ENCODE data around the gene PAPOLA. TPM values are rescaled to one million over a fixed set of nuclear protein-coding genes. Genes with fewer than 3 reads are reported as not detected.

Gene PAPOLA
- total RNA-seq, 2 experiments from 2014 or later, result 162 to 181 TPM

GRCh38 chr14:96536807-96537206 lies 34.6 kb downstream of the PAPOLA start:
- intact Hi-C loops (cut with micrococcal nuclease), result loop anchor here (5.0 kb wide), 1 partner anchor 35 kb away; the partner anchor contains the start of gene PAPOLA
- no peak overlapping the region for H3K4me3 Mint-ChIP-seq
- no peaks in the 10 kb centered on the region for H3K27me3 Mint-ChIP-seq (ENCODE audit: low read depth)
- H3K27ac Mint-ChIP-seq, result peak overlapping the region; percentile 11
- H3K9me3 Mint-ChIP-seq, result no peaks in the 10 kb centered on the region
- peaks cover 17% of the 10 kb centered on the region for H3K4me1 Mint-ChIP-seq (ENCODE audit: low read depth)
- DNase-seq, result no peak
- H3K36me3 Mint-ChIP-seq (ENCODE audit: low read depth), result peaks cover 20% of the 10 kb centered on the region
- CTCF ChIA-PET, result interaction anchor here (0.6 kb wide), 1 partner anchor 178 kb away, joined by 3 read pairs; no protein-coding TSS in a partner anchor

DNA sequence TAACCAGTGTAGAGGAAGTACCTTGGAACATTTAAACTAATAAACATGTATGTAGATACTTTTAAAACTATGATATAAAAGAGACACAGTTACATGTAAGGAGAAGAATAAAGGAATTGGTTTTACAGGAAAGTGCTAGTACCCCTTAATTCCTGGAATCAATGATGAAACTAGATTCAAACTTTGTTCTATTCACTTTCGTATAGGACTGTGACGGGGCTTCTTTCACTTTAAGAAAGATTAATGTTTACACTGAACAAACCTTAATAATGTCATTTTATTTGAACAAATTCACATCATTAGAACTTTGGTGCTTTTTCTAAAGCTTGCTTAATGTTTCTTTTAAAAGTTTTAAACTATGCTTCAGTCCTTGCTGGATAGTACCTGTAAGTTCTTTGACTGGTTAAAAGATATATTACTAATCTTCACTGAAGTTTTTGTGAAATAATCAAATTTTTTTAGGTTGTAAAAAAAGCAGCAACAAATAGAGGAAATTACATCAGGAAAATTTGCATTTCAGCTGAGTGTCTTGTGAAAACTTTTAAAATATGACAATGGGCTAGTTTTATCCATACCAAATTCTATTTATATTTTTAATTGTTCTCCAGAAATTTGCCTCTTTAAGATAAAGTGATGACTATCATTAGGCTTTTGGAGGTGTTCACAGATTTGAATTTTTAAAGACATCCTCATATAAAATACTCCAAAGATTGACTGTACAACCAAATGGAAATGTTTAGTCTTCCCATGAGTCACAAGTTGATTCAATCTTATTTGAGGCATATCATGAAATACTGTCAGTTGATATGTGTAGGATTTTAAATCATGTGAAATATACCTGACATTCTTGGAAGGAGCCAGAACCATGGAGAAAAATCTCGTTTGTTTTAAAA lies 36.2 kb downstream of the PAPOLA start:
- intact Hi-C loops (cut with micrococcal nuclease), result loop anchor here (5.0 kb wide), 1 partner anchor 36 kb away; the partner anchor contains the start of gene PAPOLA
- DNase-seq, result no peak
- CTCF ChIA-PET, result no interaction called here
- H3K4me3 Mint-ChIP-seq, result no peak overlapping the region
- no peaks in the 10 kb centered on the region for H3K27me3 Mint-ChIP-seq (ENCODE audit: low read depth)
- peak overlapping the region; percentile 56 for H3K27ac Mint-ChIP-seq
- no peaks in the 10 kb centered on the region for H3K9me3 Mint-ChIP-seq
- H3K36me3 Mint-ChIP-seq (ENCODE audit: low read depth), result peaks cover 14% of the 10 kb centered on the region
- H3K4me1 Mint-ChIP-seq (ENCODE audit: low read depth), result peaks cover 17% of the 10 kb centered on the region

GRCh38 chr14:96538990-96539317 lies 36.8 kb downstream of the PAPOLA start:
- CTCF ChIA-PET, result no interaction called here
- intact Hi-C loops (cut with micrococcal nuclease), result loop anchor here (5.0 kb wide), 1 partner anchor 37 kb away; the partner anchor contains the start of gene PAPOLA
- H3K27ac Mint-ChIP-seq, result no peak overlapping the region

GRCh38 chr14:96554315-96554910 lies 52.2 kb downstream of the PAPOLA start:
- CTCF ChIA-PET, result interaction anchor here (0.7 kb wide), 1 partner anchor 588 kb away, joined by 3 read pairs; no protein-coding TSS in a partner anchor
- DNase-seq, result no peak
- intact Hi-C loops (cut with micrococcal nuclease), result no loop called here
- Mint-ChIP-seq H3K27ac (peak overlapping the region; percentile 27), H3K27me3 (ENCODE audit: low read depth) (no peaks in the 10 kb centered on the region), H3K36me3 (ENCODE audit: low read depth) (peaks cover 36% of the 10 kb centered on the region), H3K4me3 (no peak overlapping the region), H3K4me1 (ENCODE audit: low read depth) (peaks cover 5% of the 10 kb centered on the region), H3K9me3 (no peaks in the 10 kb centered on the region)

More at GRCh38 chr14:96538990-96539317, 36.8 kb downstream of the PAPOLA start:
- no peaks in the 10 kb centered on the region for H3K9me3 Mint-ChIP-seq
- no peak for DNase-seq
- peaks cover 17% of the 10 kb centered on the region for H3K4me1 Mint-ChIP-seq (ENCODE audit: low read depth)
- no peaks in the 10 kb centered on the region for H3K27me3 Mint-ChIP-seq (ENCODE audit: low read depth)
- H3K4me3 Mint-ChIP-seq, result no peak overlapping the region
- peaks cover 14% of the 10 kb centered on the region for H3K36me3 Mint-ChIP-seq (ENCODE audit: low read depth)

DNA sequence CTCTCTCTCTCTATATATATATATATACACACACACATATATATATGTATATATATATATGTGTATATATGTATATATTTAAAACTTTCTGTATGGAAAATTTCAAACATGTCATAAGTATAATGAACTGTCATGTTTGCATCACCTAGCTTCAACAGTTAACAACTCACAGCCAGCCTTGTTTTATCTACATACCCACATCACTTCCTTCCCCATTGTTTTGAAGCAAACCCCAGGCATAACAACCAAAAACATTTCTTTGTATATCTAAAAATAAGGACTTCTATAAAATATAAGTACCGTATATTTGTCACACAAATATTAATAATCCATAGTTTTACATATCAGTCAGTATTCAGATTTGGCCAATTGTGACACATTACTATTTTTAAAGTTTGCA lies 57.4 kb downstream of the PAPOLA start:
- peaks cover under 1% of the 10 kb centered on the region for H3K4me1 Mint-ChIP-seq (ENCODE audit: low read depth)
- H3K36me3 Mint-ChIP-seq (ENCODE audit: low read depth), result peaks cover 24% of the 10 kb centered on the region
- intact Hi-C loops (cut with micrococcal nuclease), result no loop called here
- no peak overlapping the region for H3K27ac Mint-ChIP-seq
- no peaks in the 10 kb centered on the region for H3K27me3 Mint-ChIP-seq (ENCODE audit: low read depth)
- CTCF ChIA-PET, result interaction anchor here (0.9 kb wide), 1 partner anchor 30 kb away, joined by 3 read pairs; no protein-coding TSS in a partner anchor
- H3K4me3 Mint-ChIP-seq, result no peak overlapping the region
- no peaks in the 10 kb centered on the region for H3K9me3 Mint-ChIP-seq
- no peak for DNase-seq

GRCh38 chr14:96564389-96564788 lies 62.2 kb downstream of the PAPOLA start:
- no peak overlapping the region for H3K27ac Mint-ChIP-seq
- H3K4me1 Mint-ChIP-seq (ENCODE audit: low read depth), result no peaks in the 10 kb centered on the region
- CTCF ChIA-PET, result no interaction called here
- H3K36me3 Mint-ChIP-seq (ENCODE audit: low read depth), result peaks cover 22% of the 10 kb centered on the region
- no peaks in the 10 kb centered on the region for H3K9me3 Mint-ChIP-seq
- H3K27me3 Mint-ChIP-seq (ENCODE audit: low read depth), result no peaks in the 10 kb centered on the region
- intact Hi-C loops (cut with micrococcal nuclease), result no loop called here
- DNase-seq, result no peak
- no peak overlapping the region for H3K4me3 Mint-ChIP-seq

DNA sequence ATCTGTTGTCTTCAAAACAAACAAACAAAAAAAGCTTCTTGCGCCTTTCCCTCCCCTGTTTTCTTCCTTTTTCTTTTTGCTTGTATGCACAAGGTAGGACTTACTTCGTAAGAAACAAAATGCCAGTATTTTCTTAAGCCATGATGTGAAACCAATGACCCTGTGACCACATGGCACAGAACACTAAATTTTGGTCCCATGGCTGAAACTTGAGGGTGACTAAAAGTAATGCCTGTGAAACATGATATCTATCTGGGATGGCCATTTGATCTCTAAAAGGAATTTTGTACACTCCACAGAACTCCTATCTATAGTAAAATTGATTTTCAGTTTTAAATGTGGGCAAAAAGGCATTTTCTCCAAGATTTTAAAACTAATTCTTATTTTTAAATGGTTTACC lies 63.6 kb downstream of the PAPOLA start:
- CTCF ChIA-PET, result interaction anchor here (0.8 to 1.5 kb wide), 4 partner anchors 11 to 180 kb away, joined by 3 to 6 read pairs (median 3); no protein-coding TSS in a partner anchor
- no peaks in the 10 kb centered on the region for H3K4me1 Mint-ChIP-seq (ENCODE audit: low read depth)
- H3K27me3 Mint-ChIP-seq (ENCODE audit: low read depth), result no peaks in the 10 kb centered on the region
- H3K9me3 Mint-ChIP-seq, result no peaks in the 10 kb centered on the region
- H3K36me3 Mint-ChIP-seq (ENCODE audit: low read depth), result peaks cover 25% of the 10 kb centered on the region
- H3K4me3 Mint-ChIP-seq, result no peak overlapping the region
- intact Hi-C loops (cut with micrococcal nuclease), result no loop called here
- DNase-seq, result no peak
- H3K27ac Mint-ChIP-seq, result no peak overlapping the region

DNA sequence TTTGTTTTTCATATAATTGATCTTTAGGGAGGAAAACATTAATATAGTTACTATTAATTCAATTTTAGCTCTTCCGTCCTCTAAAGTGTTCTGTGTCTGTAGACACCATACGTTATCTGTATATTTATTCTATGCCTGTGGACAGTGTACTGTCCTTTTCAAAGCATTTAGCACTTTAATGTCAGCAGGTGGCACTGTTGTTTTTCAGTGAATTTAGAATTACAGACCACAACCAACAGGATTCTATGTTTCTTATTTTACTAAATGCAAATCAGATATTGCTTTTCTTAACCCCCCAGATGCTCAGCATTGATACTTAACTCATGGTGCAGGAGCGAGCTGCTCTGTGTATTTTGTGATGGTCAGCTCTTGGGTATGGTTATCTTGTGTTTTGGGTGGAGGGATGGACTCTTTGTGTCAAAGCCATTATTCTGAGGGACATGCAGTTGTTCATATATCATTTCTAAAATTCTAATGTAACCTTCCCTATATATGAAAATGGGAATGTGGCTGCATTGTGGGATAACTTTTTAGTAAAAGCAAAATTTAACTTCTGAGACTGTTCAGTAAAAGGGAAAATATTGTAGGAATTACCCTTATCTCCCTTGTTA lies 65.2 kb downstream of the PAPOLA start:
- Mint-ChIP-seq H3K4me1 (ENCODE audit: low read depth) (no peaks in the 10 kb centered on the region), H3K36me3 (ENCODE audit: low read depth) (peaks cover 24% of the 10 kb centered on the region), H3K27ac (no peak overlapping the region), H3K9me3 (no peaks in the 10 kb centered on the region), H3K4me3 (no peak overlapping the region), H3K27me3 (ENCODE audit: low read depth) (no peaks in the 10 kb centered on the region)
- CTCF ChIA-PET, result interaction anchor here (0.7 to 1.5 kb wide), 9 partner anchors 9 to 173 kb away, joined by 3 to 9 read pairs (median 4); no protein-coding TSS in a partner anchor
- DNase-seq, result no peak
- intact Hi-C loops (cut with micrococcal nuclease), result loop anchor here (1.0 kb wide), 2 partner anchors 99 to 174 kb away; no protein-coding TSS in a partner anchor

GRCh38 chr14:96568621-96569020 lies 66.4 kb downstream of the PAPOLA start:
- no peak for DNase-seq
- intact Hi-C loops (cut with micrococcal nuclease), result no loop called here
- CTCF ChIA-PET, result interaction anchor here (0.5 kb wide), 1 partner anchor 177 kb away, joined by 3 read pairs; no protein-coding TSS in a partner anchor
- no peaks in the 10 kb centered on the region for H3K4me1 Mint-ChIP-seq (ENCODE audit: low read depth)
- H3K36me3 Mint-ChIP-seq (ENCODE audit: low read depth), result peaks cover 21% of the 10 kb centered on the region
- H3K9me3 Mint-ChIP-seq, result no peaks in the 10 kb centered on the region
- no peaks in the 10 kb centered on the region for H3K27me3 Mint-ChIP-seq (ENCODE audit: low read depth)
- no peak overlapping the region for H3K27ac Mint-ChIP-seq
- no peak overlapping the region for H3K4me3 Mint-ChIP-seq

GRCh38 chr14:96571311-96571710 lies 69.1 kb downstream of the PAPOLA start:
- intact Hi-C loops (cut with micrococcal nuclease), result no loop called here
- Mint-ChIP-seq H3K27ac (no peak overlapping the region), H3K4me3 (no peak overlapping the region), H3K36me3 (ENCODE audit: low read depth) (peaks cover 19% of the 10 kb centered on the region), H3K9me3 (no peaks in the 10 kb centered on the region), H3K4me1 (ENCODE audit: low read depth) (peaks cover 3% of the 10 kb centered on the region), H3K27me3 (ENCODE audit: low read depth) (no peaks in the 10 kb centered on the region)
- CTCF ChIA-PET, result interaction anchor here (0.8 to 1.6 kb wide), 2 partner anchors 9 to 169 kb away, joined by 3 to 5 read pairs; no protein-coding TSS in a partner anchor
- DNase-seq, result no peak

GRCh38 chr14:96573473-96574100 lies 71.4 kb downstream of the PAPOLA start:
- intact Hi-C loops (cut with micrococcal nuclease), result no loop called here
- H3K4me1 Mint-ChIP-seq (ENCODE audit: low read depth), result peaks cover 4% of the 10 kb centered on the region
- no peak overlapping the region for H3K4me3 Mint-ChIP-seq
- peaks cover 13% of the 10 kb centered on the region for H3K36me3 Mint-ChIP-seq (ENCODE audit: low read depth)
- no peak overlapping the region for H3K27ac Mint-ChIP-seq
- CTCF ChIA-PET, result interaction anchor here (0.6 to 1.7 kb wide), 5 partner anchors 10 to 374 kb away, joined by 3 to 5 read pairs (median 5); no protein-coding TSS in a partner anchor
- H3K9me3 Mint-ChIP-seq, result no peaks in the 10 kb centered on the region
- DNase-seq, result no peak
- H3K27me3 Mint-ChIP-seq (ENCODE audit: low read depth), result no peaks in the 10 kb centered on the region
